GM21526 (cell line): Measurements from ENCODE around the gene TP53TG3D.
"Not testable (repeated sequence)": the region's sequence is repeated elsewhere in the genome, so short reads cannot be mapped to it uniquely, and the experiment has no call there.

Experiments
- ATAC-seq: cut with Tn5 transposase; IDR thresholded peaks from one replicate; pipeline ENCODE4 v1.9.1; 2021; ENCODE audit warnings: moderate library complexity; ENCODE audit not compliant: unreplicated experiment, low FRiP score

The TP53TG3D gene

GRCh38 chr16:32252986-32253385 lies at the start of gene TP53TG3D:
Gene TP53TG3D, plus strand, starts transcription at chr16:32253286. Its CDS starts 68 bp downstream, at chr16:32253354.
- ATAC-seq: not testable (repeated sequence)

DNA sequence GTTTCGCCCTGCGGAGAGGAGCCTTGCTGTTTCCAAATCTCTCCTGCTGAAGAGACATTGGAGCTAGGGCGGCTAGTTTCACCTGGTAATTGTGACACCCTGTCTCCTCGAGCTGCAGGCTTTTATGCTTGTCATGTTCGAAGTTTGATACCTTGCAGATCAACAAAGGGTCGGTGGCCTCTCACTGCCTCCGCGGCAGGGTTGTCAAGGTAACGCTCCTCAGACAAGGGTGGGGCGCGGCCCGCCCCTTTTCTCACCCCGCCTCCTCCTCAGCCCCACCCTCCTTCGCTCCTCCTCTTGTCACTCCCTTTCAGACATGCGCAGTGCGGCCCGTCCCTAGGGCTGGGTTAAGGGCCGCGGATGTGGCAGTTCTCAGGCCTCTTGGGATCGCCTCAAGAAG lies 421 bp downstream of the TP53TG3D start:
- ATAC-seq: not testable (repeated sequence)

- ATAC-seq: not testable (repeated sequence)
Observed at GRCh38 chr16:32261526-32261925, 8.4 kb downstream of the TP53TG3D start.

DNA sequence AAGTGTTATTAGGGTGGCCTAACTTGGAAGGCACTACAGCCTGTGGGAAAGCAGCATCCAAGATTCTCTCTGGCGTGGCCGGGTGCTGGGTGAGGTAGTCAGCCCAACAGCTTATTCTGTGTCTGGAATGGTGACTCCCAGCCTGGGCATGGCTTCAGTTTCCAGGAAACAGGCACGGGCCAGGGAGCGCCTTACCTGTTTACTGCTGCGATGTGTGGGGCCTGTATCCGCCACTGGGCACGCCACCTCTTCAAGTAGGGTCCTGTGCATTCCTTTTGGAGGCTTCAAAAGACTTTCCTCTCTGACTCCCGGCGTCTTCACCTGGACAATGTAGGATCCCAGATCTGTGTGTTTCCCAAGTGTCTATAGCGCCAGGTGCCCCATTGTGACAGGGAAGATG lies 10.5 kb downstream of the TP53TG3D start:
- not testable (repeated sequence) for ATAC-seq

- ATAC-seq: not testable (repeated sequence)
Observed at GRCh38 chr16:32281910-32282309, 28.8 kb downstream of the TP53TG3D start.

GRCh38 chr16:32283024-32283423 lies 29.9 kb downstream of the TP53TG3D start:
- not testable (repeated sequence) for ATAC-seq

DNA sequence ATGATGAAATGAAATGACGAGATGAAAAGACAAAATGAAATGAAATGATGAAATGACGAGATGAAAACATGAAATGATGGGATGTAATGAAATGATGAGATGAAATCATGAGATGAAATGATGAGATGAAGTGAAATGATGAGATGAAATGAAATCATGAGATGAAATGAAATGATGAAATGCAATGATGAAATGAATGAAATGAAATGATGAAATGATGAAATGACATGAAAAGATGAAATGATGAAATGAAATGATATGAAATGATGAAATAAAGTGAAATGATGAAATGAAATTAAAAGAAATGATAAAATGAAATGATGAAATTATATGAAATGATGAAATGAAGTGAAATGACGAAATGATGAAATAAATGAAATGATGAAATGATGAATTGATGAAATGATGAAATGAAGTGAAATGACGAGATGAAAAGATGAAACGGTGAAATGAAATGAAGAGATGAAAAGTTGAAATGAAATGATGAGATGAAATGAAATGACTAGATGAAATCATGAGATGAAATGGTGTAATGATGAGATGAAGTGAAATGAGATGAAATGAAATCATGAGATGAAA lies 30.9 kb downstream of the TP53TG3D start:
- ATAC-seq: not testable (repeated sequence)

DNA sequence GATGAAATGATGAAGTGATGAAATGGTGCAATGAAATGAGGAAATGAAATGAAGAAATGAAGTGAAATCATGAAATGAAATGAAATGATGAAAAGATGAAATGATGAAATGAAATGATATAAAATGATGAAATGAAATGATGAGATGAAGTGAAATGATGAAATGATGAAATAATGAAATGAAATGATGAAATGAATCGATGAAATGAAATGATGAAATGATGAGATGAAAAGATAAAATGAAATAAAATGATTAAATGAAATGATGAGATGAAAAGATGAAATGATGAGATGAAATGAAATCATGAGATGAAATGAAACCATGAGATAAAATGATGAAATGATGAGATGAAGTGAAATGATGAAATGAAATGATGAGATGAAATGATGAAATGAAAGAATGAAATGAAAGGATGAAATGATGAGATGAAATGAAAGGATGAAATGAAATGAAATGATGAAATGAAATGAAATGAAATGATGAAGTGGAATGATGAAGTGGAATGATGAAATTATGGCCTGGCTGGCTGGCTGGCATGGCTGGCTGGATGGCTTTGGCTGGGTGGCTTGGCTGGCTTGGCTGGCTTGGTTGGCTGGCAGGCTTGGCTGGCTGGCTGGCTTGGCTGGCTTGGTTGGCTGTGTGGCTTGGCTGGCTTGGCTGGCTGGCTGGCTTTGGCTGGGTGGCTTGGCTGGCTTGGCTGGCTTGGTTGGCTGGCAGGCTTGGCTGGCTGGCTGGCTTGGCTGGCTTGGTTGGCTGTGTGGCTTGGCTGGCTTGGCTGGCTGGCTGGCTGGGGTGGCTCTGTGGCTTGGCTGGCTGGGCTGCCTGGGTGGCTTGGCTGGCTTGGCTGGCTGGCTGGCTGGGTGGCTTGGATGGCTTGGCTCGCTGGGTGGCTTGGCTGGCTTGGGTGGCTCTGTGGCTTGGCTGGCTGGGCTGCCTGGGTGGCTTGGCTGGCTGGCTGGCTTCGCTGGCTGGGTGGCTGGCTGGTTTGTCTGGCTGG lies 32.0 kb downstream of the TP53TG3D start:
- ATAC-seq: not testable (repeated sequence)

- ATAC-seq: not testable (repeated sequence)
Observed at GRCh38 chr16:32286193-32286592, 33.1 kb downstream of the TP53TG3D start.

- ATAC-seq: not testable (repeated sequence)
Observed at GRCh38 chr16:32287743-32288142, 34.7 kb downstream of the TP53TG3D start.

DNA sequence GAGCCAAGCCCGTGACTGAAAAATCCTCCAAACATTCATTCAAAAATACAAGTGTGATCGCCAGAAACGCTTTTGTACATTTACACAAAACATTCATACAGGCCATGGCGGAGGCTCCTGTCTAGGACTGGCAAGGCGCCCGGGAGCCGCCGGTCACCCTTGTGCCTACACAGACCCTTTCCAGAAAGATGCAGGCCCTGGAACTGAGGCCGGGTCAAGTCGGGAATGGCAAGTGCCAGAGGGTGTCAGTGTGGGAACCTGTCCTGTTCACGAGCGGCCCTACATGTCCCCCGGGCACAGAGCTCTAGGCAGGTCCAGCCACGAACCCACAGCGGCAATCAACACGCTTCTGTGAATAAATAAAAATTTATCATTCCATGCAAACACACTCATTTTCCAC lies 36.1 kb downstream of the TP53TG3D start:
- not testable (repeated sequence) for ATAC-seq

GRCh38 chr16:32302776-32303175 lies 49.7 kb downstream of the TP53TG3D start:
- ATAC-seq: not testable (repeated sequence)
